ENCODE data around the gene DUSP9.

Gene DUSP9

GRCh38 chrX:153621949-153622598, 24.9 kb upstream of the DUSP9 start:
- no peak overlapping the region for H3K4me3 ChIP-seq (ENCODE audit: low read depth, low read length)

- no peak overlapping the region for H3K4me3 ChIP-seq (ENCODE audit: low read depth, low read length)
Measured at GRCh38 chrX:153622661-153623309, 24.2 kb upstream of the DUSP9 start.

GRCh38 chrX:153623310-153624029, 23.5 kb upstream of the DUSP9 start:
- H3K4me3 ChIP-seq (ENCODE audit: low read depth, low read length): no peak overlapping the region

- H3K4me3 ChIP-seq (ENCODE audit: low read depth, low read length): no peak overlapping the region
Measured at GRCh38 chrX:153624196-153625091, 22.6 kb upstream of the DUSP9 start.

- no peak overlapping the region for H3K4me3 ChIP-seq (ENCODE audit: low read depth, low read length)
Measured at GRCh38 chrX:153625271-153626024, 21.6 kb upstream of the DUSP9 start.

GRCh38 chrX:153626025-153626633, 20.9 kb upstream of the DUSP9 start:
- H3K4me3 ChIP-seq (ENCODE audit: low read depth, low read length): no peak overlapping the region

- no peak overlapping the region for H3K4me3 ChIP-seq (ENCODE audit: low read depth, low read length)
Measured at GRCh38 chrX:153626863-153627674, 19.9 kb upstream of the DUSP9 start.

- H3K4me3 ChIP-seq (ENCODE audit: low read depth, low read length): no peak overlapping the region
Measured at GRCh38 chrX:153627675-153628111, 19.3 kb upstream of the DUSP9 start.

GRCh38 chrX:153628129-153628528, 18.9 kb upstream of the DUSP9 start:
- H3K4me3 ChIP-seq (ENCODE audit: low read depth, low read length): no peak overlapping the region

GRCh38 chrX:153628665-153629064, 18.3 kb upstream of the DUSP9 start:
- H3K4me3 ChIP-seq (ENCODE audit: low read depth, low read length): no peak overlapping the region

- H3K4me3 ChIP-seq (ENCODE audit: low read depth, low read length): no peak overlapping the region
Measured at GRCh38 chrX:153631346-153631745, 15.7 kb upstream of the DUSP9 start.

GRCh38 chrX:153631907-153632594, 15.0 kb upstream of the DUSP9 start:
- no peak overlapping the region for H3K4me3 ChIP-seq (ENCODE audit: low read depth, low read length)

- no peak overlapping the region for H3K4me3 ChIP-seq (ENCODE audit: low read depth, low read length)
Measured at GRCh38 chrX:153632595-153632946, 14.4 kb upstream of the DUSP9 start.

GRCh38 chrX:153633048-153633447, 14.0 kb upstream of the DUSP9 start:
- no peak overlapping the region for H3K4me3 ChIP-seq (ENCODE audit: low read depth, low read length)

GRCh38 chrX:153633607-153634180, 13.3 kb upstream of the DUSP9 start:
- H3K4me3 ChIP-seq (ENCODE audit: low read depth, low read length): no peak overlapping the region

- no peak overlapping the region for H3K4me3 ChIP-seq (ENCODE audit: low read depth, low read length)
Measured at GRCh38 chrX:153634236-153634635, 12.8 kb upstream of the DUSP9 start.

GRCh38 chrX:153634832-153635231, 12.2 kb upstream of the DUSP9 start:
- H3K4me3 ChIP-seq (ENCODE audit: low read depth, low read length): no peak overlapping the region

- no peak overlapping the region for H3K4me3 ChIP-seq (ENCODE audit: low read depth, low read length)
Measured at GRCh38 chrX:153635388-153635787, 11.6 kb upstream of the DUSP9 start.

Measured in iPS-11a (cell line).